IPS-15b (cell line): ENCODE measurements around the gene STK24.

Source experiments
- H3K27me3 ChIP-seq: one replicate; pipeline ENCODE4 v1.6.1; 2013; ENCODE audit warnings: low read length; ENCODE audit not compliant: control insufficient read depth, insufficient read depth
- H3K36me3 ChIP-seq: one replicate; pipeline ENCODE4 v1.6.1; 2013; ENCODE audit warnings: low read length; ENCODE audit not compliant: control insufficient read depth, insufficient read depth
- H3K4me1 ChIP-seq: one replicate; pipeline ENCODE4 v1.6.1; 2013; ENCODE audit warnings: mild to moderate bottlenecking, low read length; ENCODE audit not compliant: control insufficient read depth, insufficient read depth
- H3K4me3 ChIP-seq: one replicate; pipeline ENCODE4 v1.5.1; 2013; ENCODE audit warnings: low read depth, low read length
- H3K9ac ChIP-seq: one replicate; pipeline ENCODE4 v1.6.1; 2013; ENCODE audit warnings: low read depth, mild to moderate bottlenecking, low read length
- H3K9me3 ChIP-seq: one replicate; pipeline ENCODE4 v1.6.1; 2013; ENCODE audit warnings: mild to moderate bottlenecking, low read length; ENCODE audit not compliant: control insufficient read depth, insufficient read depth

Gene STK24

DNA sequence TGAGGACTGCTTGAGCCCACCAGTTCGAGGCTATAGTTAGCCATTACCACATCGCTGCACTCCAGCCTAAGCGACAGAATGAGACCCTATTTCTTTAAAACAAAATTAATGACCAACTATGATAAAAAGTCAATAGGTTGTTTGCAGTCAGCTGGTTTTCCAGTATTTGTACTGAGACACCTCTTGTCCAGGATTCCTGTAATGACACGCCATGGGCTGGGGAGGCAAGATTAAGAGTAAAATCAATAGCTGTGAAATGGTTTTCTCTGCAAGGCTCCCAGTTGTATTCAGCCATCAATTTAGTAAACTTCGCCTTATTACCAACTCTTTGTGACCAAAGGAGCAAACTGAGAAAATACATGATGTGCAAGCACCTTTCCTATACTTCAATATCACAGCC is 29.5 kb downstream of the STK24 start:
- H3K4me1 ChIP-seq, result peaks cover 11% of the 10 kb centered on the region
- H3K9me3 ChIP-seq, result no peaks in the 10 kb centered on the region
- peaks cover 7% of the 10 kb centered on the region for H3K36me3 ChIP-seq
- no peaks in the 10 kb centered on the region for H3K27me3 ChIP-seq
- no peak overlapping the region for H3K9ac ChIP-seq
- H3K4me3 ChIP-seq, result no peak overlapping the region

DNA sequence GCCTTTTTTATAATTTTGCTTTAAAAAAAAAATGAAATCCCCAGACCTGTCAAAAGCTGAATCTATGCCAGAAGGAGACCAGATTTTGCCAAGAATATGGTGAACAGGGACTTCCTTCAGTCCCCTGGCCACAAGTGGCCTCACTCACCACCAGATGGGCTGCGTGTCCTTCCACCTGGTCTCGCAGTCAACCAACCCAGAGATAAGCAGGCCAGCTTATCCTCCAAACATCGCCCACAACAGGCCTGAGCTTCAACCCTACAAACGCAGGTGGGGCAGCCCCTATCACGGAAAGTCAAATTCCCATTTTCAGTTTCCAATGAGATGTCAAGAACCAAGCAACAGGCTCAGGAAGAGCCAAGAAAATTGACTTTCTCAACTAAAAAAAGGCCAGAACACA is 30.5 kb downstream of the STK24 start:
- Histone ChIP-seq H3K9me3 (no peaks in the 10 kb centered on the region), H3K9ac (no peak overlapping the region), H3K27me3 (no peaks in the 10 kb centered on the region), H3K4me1 (peaks cover 11% of the 10 kb centered on the region), H3K4me3 (no peak overlapping the region), H3K36me3 (peaks cover 7% of the 10 kb centered on the region)

DNA sequence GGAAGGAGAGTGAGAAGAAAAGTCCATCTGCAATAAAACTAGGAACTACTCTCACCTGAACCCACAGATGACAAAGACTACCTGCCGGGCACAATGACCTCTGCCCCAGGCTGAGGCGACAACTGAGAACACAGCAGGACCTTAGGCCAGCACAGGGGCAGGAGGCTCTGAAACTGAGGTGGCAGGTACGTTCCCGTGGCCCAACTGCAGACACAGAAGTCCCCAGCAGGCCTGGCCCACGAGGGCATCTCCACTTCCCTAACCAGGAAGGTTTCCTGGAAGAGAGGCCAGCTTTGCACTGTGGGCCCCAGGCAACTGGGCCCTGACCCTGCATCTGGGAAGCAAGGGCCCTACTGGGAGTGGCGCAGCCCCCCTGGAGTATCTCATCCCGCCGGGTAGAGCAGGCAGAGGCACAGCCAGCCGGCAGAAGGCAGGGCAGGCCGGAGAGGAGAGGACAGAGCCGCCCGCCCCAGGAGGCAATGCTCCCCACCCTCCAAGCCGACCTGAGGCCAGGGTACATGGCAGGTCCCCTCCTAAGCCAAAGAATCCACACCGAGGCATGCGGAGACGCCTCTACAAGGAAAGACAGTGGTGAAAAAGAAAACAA is 32.7 kb downstream of the STK24 start:
- Histone ChIP-seq H3K9ac (no peak overlapping the region), H3K9me3 (no peaks in the 10 kb centered on the region), H3K4me3 (no peak overlapping the region), H3K27me3 (no peaks in the 10 kb centered on the region), H3K36me3 (peaks cover 1% of the 10 kb centered on the region), H3K4me1 (peaks cover 11% of the 10 kb centered on the region)

DNA sequence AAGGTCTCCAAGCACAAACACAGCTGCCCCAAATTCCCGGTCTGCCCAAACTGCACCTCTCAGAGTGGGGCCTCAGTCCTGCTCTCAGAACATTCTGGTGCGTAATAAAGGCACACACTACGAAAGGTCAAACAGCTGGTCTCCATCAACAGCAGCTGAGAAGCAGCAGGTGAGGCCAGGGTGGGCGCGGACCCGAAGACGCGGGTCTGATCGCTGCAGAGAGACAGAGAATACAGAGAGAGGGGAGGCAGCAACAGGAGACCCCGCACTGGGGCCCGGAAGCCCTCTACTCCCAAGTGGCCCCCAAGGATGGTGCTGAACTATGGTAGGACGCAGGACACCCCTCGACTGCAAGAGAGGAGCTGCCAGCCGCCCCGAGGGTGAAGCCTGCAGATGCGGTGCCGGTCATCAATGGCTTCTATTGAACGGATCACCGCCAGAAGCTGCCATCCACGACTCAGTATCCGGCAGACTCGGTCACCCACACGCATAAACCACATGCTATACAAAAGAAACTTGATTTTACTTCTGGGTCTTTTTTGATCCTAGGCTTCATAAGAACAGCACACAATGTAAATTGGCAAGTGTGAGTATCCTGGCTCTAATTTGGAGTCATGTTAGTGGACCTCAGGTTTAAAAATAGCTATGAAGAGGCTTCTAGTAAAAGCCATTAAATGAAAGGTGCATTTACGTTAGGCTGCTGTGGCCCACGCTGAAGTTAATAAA is 33.4 kb downstream of the STK24 start:
- no peaks in the 10 kb centered on the region for H3K36me3 ChIP-seq
- no peak overlapping the region for H3K4me3 ChIP-seq
- no peak overlapping the region for H3K9ac ChIP-seq
- no peaks in the 10 kb centered on the region for H3K9me3 ChIP-seq
- no peaks in the 10 kb centered on the region for H3K27me3 ChIP-seq
- peaks cover 11% of the 10 kb centered on the region for H3K4me1 ChIP-seq

DNA sequence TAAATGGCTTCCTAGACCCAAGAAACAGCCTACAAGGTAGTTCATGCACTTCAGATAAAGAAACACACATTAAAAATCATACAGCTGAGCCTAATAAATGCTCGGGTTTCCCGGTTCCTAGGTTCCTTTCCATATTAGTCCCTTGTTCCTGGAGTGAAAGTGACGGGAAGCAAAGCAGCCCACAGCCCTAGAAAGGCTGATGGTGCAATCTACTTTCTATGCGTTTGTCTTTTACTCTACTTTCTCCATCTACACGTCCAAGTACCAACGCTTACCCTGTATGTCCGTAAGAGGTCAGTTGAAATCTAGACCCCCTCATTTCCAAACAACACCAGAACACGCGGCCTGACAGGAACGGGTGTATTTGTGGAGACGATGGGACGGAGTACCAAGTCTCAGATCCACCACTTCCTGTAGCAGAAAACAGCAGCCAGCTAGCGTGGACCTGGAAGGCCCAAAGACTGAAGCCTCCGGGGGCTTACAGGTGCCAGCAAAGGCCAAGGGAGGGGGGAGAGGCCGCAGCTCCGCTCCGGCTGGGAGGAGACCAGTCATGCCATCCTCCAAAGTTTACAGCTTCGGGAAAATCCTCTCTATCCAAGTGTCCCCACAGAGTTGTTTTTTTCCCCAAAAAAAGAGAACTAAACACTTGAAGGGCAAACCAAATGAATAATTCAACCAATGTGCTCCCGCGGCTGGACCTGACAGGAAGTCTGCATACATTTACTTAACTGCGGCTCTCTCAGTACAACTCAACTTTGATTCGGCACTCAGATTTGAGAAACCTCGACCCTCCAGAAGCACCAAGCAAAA is 34.1 kb downstream of the STK24 start:
- H3K4me3 ChIP-seq, result no peak overlapping the region
- no peak overlapping the region for H3K9ac ChIP-seq
- no peaks in the 10 kb centered on the region for H3K36me3 ChIP-seq
- no peaks in the 10 kb centered on the region for H3K9me3 ChIP-seq
- H3K27me3 ChIP-seq, result no peaks in the 10 kb centered on the region
- peaks cover 11% of the 10 kb centered on the region for H3K4me1 ChIP-seq

DNA sequence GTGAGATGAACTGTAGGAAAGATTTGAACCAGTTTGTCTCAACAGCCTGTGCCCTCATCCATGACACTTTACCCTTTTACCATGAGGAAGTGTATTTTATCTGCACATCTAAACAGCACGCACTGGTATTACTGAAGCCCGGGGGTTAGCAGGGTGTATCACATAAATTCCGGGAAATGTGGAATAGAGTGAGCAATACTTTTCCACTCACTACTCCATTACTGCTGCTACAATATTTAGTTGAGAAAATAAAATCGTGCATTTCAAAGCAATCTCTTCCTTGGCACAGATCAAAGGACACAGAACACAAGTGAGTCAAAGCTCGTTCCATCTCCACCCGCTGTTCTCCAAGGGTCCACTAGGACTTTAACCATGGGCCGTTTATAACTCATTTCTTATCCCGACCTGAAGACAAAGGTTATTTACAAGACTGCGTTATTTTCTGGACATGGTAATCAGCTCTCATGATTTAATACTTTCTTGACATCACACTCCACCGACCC is 35.2 kb downstream of the STK24 start:
- Histone ChIP-seq H3K9ac (no peak overlapping the region), H3K36me3 (no peaks in the 10 kb centered on the region), H3K4me3 (no peak overlapping the region), H3K27me3 (no peaks in the 10 kb centered on the region), H3K4me1 (peaks cover 11% of the 10 kb centered on the region), H3K9me3 (no peaks in the 10 kb centered on the region)

DNA sequence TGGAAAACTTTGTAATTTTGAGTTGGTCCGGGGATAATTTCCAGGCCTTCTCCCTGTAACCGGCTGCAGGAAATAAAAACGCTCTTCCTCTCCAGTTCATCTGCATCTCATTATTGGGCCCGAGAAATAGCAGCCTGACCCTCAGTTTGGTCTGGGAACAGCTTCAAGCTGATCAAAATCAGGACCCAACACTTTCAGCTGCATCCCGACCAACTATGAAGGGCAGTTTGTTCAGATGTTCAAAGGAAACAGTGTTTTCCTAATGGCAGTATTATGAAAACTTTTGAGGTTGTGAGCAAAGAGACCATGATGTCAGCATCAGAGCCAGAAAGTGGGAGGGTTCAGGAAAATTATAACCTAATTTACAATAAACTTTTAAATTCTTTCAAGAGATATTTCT is 35.7 kb downstream of the STK24 start:
- peaks cover 11% of the 10 kb centered on the region for H3K4me1 ChIP-seq
- no peak overlapping the region for H3K9ac ChIP-seq
- H3K9me3 ChIP-seq, result no peaks in the 10 kb centered on the region
- no peak overlapping the region for H3K4me3 ChIP-seq
- H3K36me3 ChIP-seq, result no peaks in the 10 kb centered on the region
- H3K27me3 ChIP-seq, result no peaks in the 10 kb centered on the region

DNA sequence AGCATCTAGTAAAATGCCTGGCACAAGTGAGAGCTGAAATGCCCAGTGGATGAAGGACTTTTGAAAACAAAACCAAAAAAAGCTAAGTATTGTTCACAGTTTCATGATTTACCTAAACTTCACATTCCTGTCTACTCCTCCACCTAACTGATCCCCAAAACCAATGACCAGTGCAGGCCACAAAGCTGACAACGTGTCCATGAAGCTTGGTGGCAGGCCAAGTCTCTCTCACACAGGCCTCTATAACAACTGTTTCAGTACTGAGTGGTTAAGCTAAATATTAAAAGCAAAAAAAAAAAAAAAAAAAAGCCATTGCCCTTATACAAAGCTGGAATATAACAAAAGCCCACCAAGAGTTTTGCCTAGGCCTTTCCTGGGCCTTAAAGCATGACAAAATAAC is 36.4 kb downstream of the STK24 start:
- H3K4me1 ChIP-seq, result peaks cover 11% of the 10 kb centered on the region
- no peak overlapping the region for H3K4me3 ChIP-seq
- H3K9ac ChIP-seq, result no peak overlapping the region
- H3K27me3 ChIP-seq, result no peaks in the 10 kb centered on the region
- no peaks in the 10 kb centered on the region for H3K36me3 ChIP-seq
- no peaks in the 10 kb centered on the region for H3K9me3 ChIP-seq

DNA sequence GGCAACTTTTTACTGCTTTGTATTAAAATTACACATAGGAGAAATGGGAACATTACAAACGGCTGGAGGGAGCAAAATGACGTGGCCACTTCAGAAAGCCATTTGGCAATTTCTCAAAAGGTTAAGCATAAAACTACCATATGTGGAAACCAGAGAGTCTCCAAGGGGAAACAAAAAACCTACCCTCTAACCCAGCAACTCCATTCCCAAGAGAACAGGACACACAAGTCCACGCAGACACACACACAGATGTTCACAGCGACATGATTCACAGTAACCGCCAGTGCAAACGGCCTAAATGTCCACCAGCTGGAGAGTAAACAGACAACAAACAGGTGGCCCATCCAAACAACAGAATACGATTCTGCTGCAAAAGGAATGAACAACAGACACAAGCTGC is 37.2 kb downstream of the STK24 start:
- no peak overlapping the region for H3K4me3 ChIP-seq
- H3K9me3 ChIP-seq, result no peaks in the 10 kb centered on the region
- H3K9ac ChIP-seq, result no peak overlapping the region
- H3K36me3 ChIP-seq, result no peaks in the 10 kb centered on the region
- H3K27me3 ChIP-seq, result no peaks in the 10 kb centered on the region
- H3K4me1 ChIP-seq, result peaks cover 7% of the 10 kb centered on the region

DNA sequence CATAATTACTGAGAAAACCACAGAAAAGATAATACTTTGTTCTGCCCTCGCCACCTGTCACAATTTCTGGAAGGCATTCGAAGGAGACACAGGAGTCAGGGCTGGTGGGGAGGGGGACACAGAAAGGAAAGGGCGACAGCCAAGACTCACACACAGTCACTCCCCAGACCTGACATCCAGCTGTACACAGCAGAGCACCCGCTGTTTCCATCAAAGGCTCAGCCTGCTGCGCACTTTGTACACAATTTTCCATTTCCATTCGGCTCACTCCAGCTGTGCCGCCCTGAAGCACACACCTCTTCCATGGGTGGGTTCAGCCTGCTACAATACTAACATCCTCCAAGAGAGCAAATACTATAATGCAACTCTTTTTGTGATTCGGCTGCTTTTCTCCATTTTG is 38.0 kb downstream of the STK24 start:
- no peaks in the 10 kb centered on the region for H3K36me3 ChIP-seq
- H3K27me3 ChIP-seq, result no peaks in the 10 kb centered on the region
- H3K9me3 ChIP-seq, result no peaks in the 10 kb centered on the region
- no peak overlapping the region for H3K4me3 ChIP-seq
- H3K4me1 ChIP-seq, result peaks cover 3% of the 10 kb centered on the region
- peak overlapping the region; percentile 16 for H3K9ac ChIP-seq

DNA sequence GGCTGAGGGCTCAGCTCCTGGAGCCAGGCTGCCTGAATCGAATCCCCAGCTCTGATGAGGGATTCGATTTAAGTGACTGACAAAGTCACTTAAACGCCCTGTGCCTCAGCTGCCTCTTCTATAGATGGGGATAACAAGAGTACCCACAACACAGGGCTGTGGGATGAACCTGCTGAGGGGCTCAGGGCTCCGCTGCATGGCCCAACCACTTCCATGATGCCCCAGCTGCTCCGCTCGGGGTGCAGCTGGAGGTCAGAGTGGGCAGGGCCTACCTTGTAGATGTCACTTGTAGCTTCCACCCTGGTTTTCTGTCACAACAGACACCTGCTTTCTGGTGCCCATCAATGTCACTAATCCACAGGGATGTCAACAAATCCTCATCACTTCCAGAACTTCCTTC is 39.2 kb downstream of the STK24 start:
- Histone ChIP-seq H3K4me3 (no peak overlapping the region), H3K9ac (no peak overlapping the region), H3K4me1 (no peaks in the 10 kb centered on the region), H3K9me3 (no peaks in the 10 kb centered on the region), H3K27me3 (no peaks in the 10 kb centered on the region), H3K36me3 (no peaks in the 10 kb centered on the region)
